Endothelial cell of umbilical vein (primary cell): Measurements from ENCODE around the gene ZBTB21. TPM values are rescaled to one million over a fixed set of nuclear protein-coding genes. Genes with fewer than 3 reads are reported as not detected.

ENCODE experiments used
- BruUV-seq: library from RNA; stranded (reverse); fragments of 400-500 nt; replicated peaks from 2 replicates; lab custom pipeline; 2021; lab: Mats Ljungman, UMichigan
- CTCF ChIA-PET: fragments of 300-600, 350-600 bp; sonication (Branson Sonifier 250); formaldehyde crosslinking; loops from one replicate; lab custom pipeline; 2021; ENCODE audit warnings: antibody characterized with exemption, inconsistent platforms; lab: Charles Lee
- POLR2A ChIA-PET: fragments of 300-600, 350-600 bp; sonication (Branson Sonifier 250); formaldehyde crosslinking; loops from one replicate; lab custom pipeline; 2021; ENCODE audit warnings: antibody characterized with exemption, inconsistent platforms; lab: Charles Lee
- DNase-seq: peaks from one replicate; pipeline ENCODE4 v3.0.0-alpha.2; 2011; ENCODE audit warnings: low read depth, low spot score
- FAIRE-seq: peaks from 2 replicates; lab custom pipeline; 2011; peaks lifted over from hg19 to GRCh38; lab: Jason Lieb, UNC
- H2AFZ ChIP-seq: 2 replicates; pipeline ENCODE4 v1.6.0; 2012; ENCODE audit warnings: low read depth, low read length, control low read depth, inconsistent platforms
- H3K27ac ChIP-seq: 2 replicates; pipeline ENCODE4 v1.5.1; 2011; ENCODE audit warnings: low read depth, mild to moderate bottlenecking, control low read depth, low read length, moderate library complexity; ENCODE audit not compliant: insufficient read depth
- H3K27me3 ChIP-seq, 2 experiments: 2 replicates each; pipeline versions ENCODE4 v1.6.0 to v1.6.1; 2011; ENCODE audit warnings: low read length in 2 of 2, mixed read lengths in 1 of 2; ENCODE audit not compliant: control insufficient read depth in 2 of 2, insufficient read depth in 2 of 2
- H3K36me3 ChIP-seq, 2 experiments: 2 replicates in 1 of 2; 3 replicates in 1 of 2; pipeline ENCODE4 v1.5.1; 2011; ENCODE audit warnings: low read length in 2 of 2, mild to moderate bottlenecking in 1 of 2, moderate library complexity in 1 of 2; ENCODE audit not compliant: control insufficient read depth in 2 of 2, insufficient read depth in 2 of 2; ENCODE audit errors: extremely low read depth in 1 of 2
- H3K4me1 ChIP-seq: 3 replicates; pipeline ENCODE4 v1.5.1; 2011; ENCODE audit warnings: mild to moderate bottlenecking, low read length; ENCODE audit not compliant: control insufficient read depth, insufficient read depth; ENCODE audit errors: extremely low read depth
- H3K4me2 ChIP-seq: 2 replicates; pipeline ENCODE4 v1.6.1; 2011; ENCODE audit warnings: low read length, control low read depth, mixed read lengths; ENCODE audit not compliant: insufficient read depth
- H3K4me3 ChIP-seq, 3 experiments: fragments of 200-600 bp in 1 of 3; sonication (generic), shearing (Covaris generic) in 1 of 3; replicated peaks in 1 of 3; 2 replicates each; pipeline ENCODE4 v1.5.1; 2011 to 2016; ENCODE audit warnings: control low read depth in 3 of 3, low read length in 3 of 3, mild to moderate bottlenecking in 2 of 3, inconsistent platforms in 1 of 3, low read depth in 1 of 3, moderate library complexity in 1 of 3; ENCODE audit not compliant: insufficient read depth in 1 of 3
- H3K79me2 ChIP-seq: 2 replicates; pipeline ENCODE4 v1.6.0; 2012; ENCODE audit warnings: low read length, inconsistent platforms; ENCODE audit not compliant: control insufficient read depth, insufficient read depth
- H3K9ac ChIP-seq: replicated peaks from 2 replicates; pipeline ENCODE3; 2011; ENCODE audit warnings: low read length, control low read depth; ENCODE audit not compliant: insufficient read depth; ENCODE audit errors: extremely low read depth
- H3K9me1 ChIP-seq: replicated peaks from 3 replicates; pipeline ENCODE4 v1.6.0; 2011; ENCODE audit warnings: mild to moderate bottlenecking, low read length; ENCODE audit not compliant: control insufficient read depth, insufficient read depth; ENCODE audit errors: extremely low read depth
- H3K9me3 ChIP-seq: replicated peaks from 2 replicates; pipeline ENCODE4 v1.5.1; 2012; ENCODE audit warnings: low read length, inconsistent platforms; ENCODE audit not compliant: control insufficient read depth, insufficient read depth
- H4K20me1 ChIP-seq: replicated peaks from 2 replicates; pipeline ENCODE3; 2011; ENCODE audit warnings: mild to moderate bottlenecking, low read length; ENCODE audit not compliant: control insufficient read depth, insufficient read depth; ENCODE audit errors: extremely low read depth
- EZH2 ChIP-seq: IDR thresholded peaks from 2 replicates; pipeline ENCODE4 v1.6.1; 2012; ENCODE audit warnings: borderline replicate concordance, low read depth, mild to moderate bottlenecking, moderate library complexity, low read length, inconsistent platforms; ENCODE audit not compliant: severe bottlenecking
- FOS ChIP-seq: IDR thresholded peaks from 2 replicates; pipeline ENCODE4 v1.6.1; 2011; ENCODE audit warnings: mild to moderate bottlenecking, low read length, moderate library complexity, borderline replicate concordance; ENCODE audit not compliant: insufficient read depth
- GATA2 ChIP-seq: IDR thresholded peaks from 2 replicates; pipeline ENCODE4 v1.7.0; 2011; ENCODE audit warnings: low read depth, mild to moderate bottlenecking, moderate library complexity, mixed read lengths, low read length; ENCODE audit not compliant: insufficient read length, insufficient read depth
- JUN ChIP-seq: IDR thresholded peaks from 2 replicates; pipeline ENCODE4 v1.6.1; 2011; ENCODE audit warnings: borderline replicate concordance, low read depth; ENCODE audit not compliant: insufficient read length, insufficient read depth
- MYC ChIP-seq: IDR thresholded peaks from one replicate; pipeline ENCODE4 v1.6.1; 2011; ENCODE audit warnings: mild to moderate bottlenecking, low read depth, low read length
- POLR2A ChIP-seq: IDR thresholded peaks from 2 replicates; pipeline ENCODE4 v1.6.1; 2012; ENCODE audit warnings: low read depth, mild to moderate bottlenecking, control low read depth, low read length
- POLR2AphosphoS5 ChIP-seq: IDR thresholded peaks from 2 replicates; pipeline ENCODE4 v1.6.1; 2012; ENCODE audit warnings: low read depth, mild to moderate bottlenecking, control low read depth, low read length, moderate library complexity; ENCODE audit not compliant: insufficient read depth
- dilution Hi-C: fragments of 300-500 bp; cut with MboI; formaldehyde crosslinking; loops from one replicate; pipeline ENCODE4 v1.15.0; 2019; ENCODE audit warnings: low sequenced_read_pairs; ENCODE audit not compliant: extremely low pct_ligation_motif_present
- intact Hi-C: fragments of 100-400 bp; cut with micrococcal nuclease; formaldehyde crosslinking; loops from one replicate; pipeline ENCODE4 v1.10.0; 2022
- polyA plus RNA-seq, 4 experiments: library from polyadenylated mRNA; depleted of rRNA in 3 of 4; stranded (reverse) in 3 of 4; unstranded in 1 of 4; fragments of >200 nt; gene quantifications; 2 replicates each; pipeline versions ENCODE4 v1.2.1 to v1.2.3, GENCODE V29; 2011 to 2012; ENCODE audit warnings: missing spikeins in 1 of 4
- total RNA-seq: library from RNA; stranded (reverse); gene quantifications from 2 replicates; pipeline ENCODE4 v1.2.3, GENCODE V29; 2021
- TF ChIP-seq, protein P1 (sequence below), 2 donors: IDR thresholded peaks; 1 replicate in 1 of 2; 2 replicates in 1 of 2; pipeline ENCODE4 v1.5.1; 2011; ENCODE audit warnings: low read length in 2 of 2, mild to moderate bottlenecking in 2 of 2, moderate library complexity in 2 of 2, control low read depth in 1 of 2, inconsistent platforms in 1 of 2, low read depth in 1 of 2; ENCODE audit not compliant: insufficient read depth in 1 of 2; ENCODE audit errors: extremely low read depth in 1 of 2
- TF ChIP-seq, protein P2 (sequence below): IDR thresholded peaks from 2 replicates; pipeline ENCODE4 v1.6.1; 2011; ENCODE audit not compliant: insufficient read depth, insufficient read length

The ZBTB21 gene
- total and polyA plus RNA-seq, 2 donors (not counting 3 experiments of a cell fraction or from before 2014, with no cell fraction given) = 2.8 to 12.4 TPM

DNA sequence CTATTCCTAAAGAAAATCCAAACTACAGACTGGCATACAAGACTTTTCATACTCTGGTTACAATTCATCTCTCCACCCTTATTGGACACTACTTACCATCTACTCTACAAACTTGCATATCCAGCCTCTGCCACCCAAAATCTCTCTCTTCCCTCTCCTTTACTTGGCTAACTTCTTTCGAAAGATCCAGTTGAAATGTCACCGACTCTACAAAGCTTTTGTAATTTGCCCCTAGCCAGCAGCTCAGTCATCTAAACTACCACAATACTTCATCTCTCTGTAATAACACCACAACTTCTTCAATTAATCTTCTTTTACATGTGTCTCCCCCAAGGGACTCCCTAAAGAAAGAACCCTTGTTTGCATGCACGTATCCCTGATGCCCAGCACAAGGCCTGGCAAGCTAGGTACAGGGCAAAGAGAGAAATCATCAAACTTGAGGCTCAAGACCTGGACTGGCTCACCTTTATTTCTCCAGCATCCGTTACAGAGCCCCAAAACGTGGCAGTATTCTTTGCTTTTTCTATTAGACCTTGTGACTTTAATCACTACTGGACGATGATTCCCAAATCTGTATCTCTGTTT, 2.7 kb downstream of the ZBTB21 start:
- Histone ChIP-seq H3K4me3 (no peak overlapping the region), H3K4me2 (no peak overlapping the region), H4K20me1 (no peaks in the 10 kb centered on the region), H3K79me2 (peaks cover 20% of the 10 kb centered on the region), H3K9me3 (no peaks in the 10 kb centered on the region), H3K9ac (no peak overlapping the region), H3K4me1 (peaks cover 15% of the 10 kb centered on the region), H3K27me3 (peaks cover 3 to 14% of the 10 kb centered on the region in 2 experiments), H2AFZ (no peak overlapping the region), H3K27ac (no peak overlapping the region), H3K36me3 (no peaks in the 10 kb centered on the region), H3K9me1 (no peaks in the 10 kb centered on the region)
- ChIA-PET POLR2A (interaction anchor here (0.5 kb wide), 1 partner anchor 60 kb away, joined by 3 read pairs; no protein-coding TSS in a partner anchor), CTCF (interaction anchor here (0.8 to 1.4 kb wide), 4 partner anchors 28 to 110 kb away, joined by 3 to 6 read pairs (median 4); no protein-coding TSS in a partner anchor)
- FAIRE-seq (no peak), DNase-seq (no peak)
- dilution Hi-C loops = no loop called here
- TF ChIP-seq JUN (no peak), GATA2 (no peak), FOS (no peak), POLR2AphosphoS5 (no peak), EZH2 (no peak), MYC (no peak), POLR2A (no peak)
- TF ChIP-seq, protein P1, sequence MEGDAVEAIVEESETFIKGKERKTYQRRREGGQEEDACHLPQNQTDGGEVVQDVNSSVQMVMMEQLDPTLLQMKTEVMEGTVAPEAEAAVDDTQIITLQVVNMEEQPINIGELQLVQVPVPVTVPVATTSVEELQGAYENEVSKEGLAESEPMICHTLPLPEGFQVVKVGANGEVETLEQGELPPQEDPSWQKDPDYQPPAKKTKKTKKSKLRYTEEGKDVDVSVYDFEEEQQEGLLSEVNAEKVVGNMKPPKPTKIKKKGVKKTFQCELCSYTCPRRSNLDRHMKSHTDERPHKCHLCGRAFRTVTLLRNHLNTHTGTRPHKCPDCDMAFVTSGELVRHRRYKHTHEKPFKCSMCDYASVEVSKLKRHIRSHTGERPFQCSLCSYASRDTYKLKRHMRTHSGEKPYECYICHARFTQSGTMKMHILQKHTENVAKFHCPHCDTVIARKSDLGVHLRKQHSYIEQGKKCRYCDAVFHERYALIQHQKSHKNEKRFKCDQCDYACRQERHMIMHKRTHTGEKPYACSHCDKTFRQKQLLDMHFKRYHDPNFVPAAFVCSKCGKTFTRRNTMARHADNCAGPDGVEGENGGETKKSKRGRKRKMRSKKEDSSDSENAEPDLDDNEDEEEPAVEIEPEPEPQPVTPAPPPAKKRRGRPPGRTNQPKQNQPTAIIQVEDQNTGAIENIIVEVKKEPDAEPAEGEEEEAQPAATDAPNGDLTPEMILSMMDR (IDR thresholded peaks at IDR 0.05; ENCODE audit: extremely low read depth in 1 of 2, insufficient read depth in 1 of 2, low read depth in 1 of 2, low read length in 2 of 2) = no peak
- TF ChIP-seq, protein P2, sequence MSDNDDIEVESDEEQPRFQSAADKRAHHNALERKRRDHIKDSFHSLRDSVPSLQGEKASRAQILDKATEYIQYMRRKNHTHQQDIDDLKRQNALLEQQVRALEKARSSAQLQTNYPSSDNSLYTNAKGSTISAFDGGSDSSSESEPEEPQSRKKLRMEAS = no peak
- no TSS peak for BruUV-seq
- intact Hi-C loops = no loop called here
